Activated CD8-positive, alpha-beta T cell treated with anti-CD3 and anti-CD28 coated beads, Interleukin-2, amount 10 ng/mL, durations not matched to agents 7 days and 5 days (primary cell): ENCODE results near the gene PDGFC. TPM values are rescaled to one million over a fixed set of nuclear protein-coding genes. Genes with fewer than 3 reads are reported as not detected.

Experiments used
- ATAC-seq: fragments of 150-1000 bp; cut with Tn5 transposase; one replicate; pipeline ENCODE4 v1.10.0; 2021; ENCODE audit warnings: moderate library complexity
- CTCF ChIA-PET: fragments of 350-600 bp; sonication (Branson Sonifier 250); formaldehyde crosslinking; loops from one replicate; lab custom pipeline; 2021; ENCODE audit warnings: antibody characterized with exemption; lab: Charles Lee
- POLR2A ChIA-PET: fragments of 350-600 bp; sonication (Branson Sonifier 250); formaldehyde crosslinking; loops from one replicate; lab custom pipeline; 2021; ENCODE audit warnings: antibody characterized with exemption; lab: Charles Lee
- DNase-seq: peaks from one replicate; pipeline ENCODE4 v3.0.0-alpha.2; 2020
- H3K27ac Mint-ChIP-seq: one replicate; pipeline ENCODE4 v1.8.0; 2021; ENCODE audit warnings: mild to moderate bottlenecking, mixed read lengths
- H3K27me3 Mint-ChIP-seq: one replicate; pipeline ENCODE4 v1.8.0; 2021; ENCODE audit warnings: low read depth, mixed read lengths
- H3K36me3 Mint-ChIP-seq: one replicate; pipeline ENCODE4 v1.8.0; 2021; ENCODE audit warnings: low read depth, mixed read lengths
- H3K4me1 Mint-ChIP-seq: one replicate; pipeline ENCODE4 v1.8.0; 2021; ENCODE audit warnings: low read depth, mixed read lengths
- H3K4me3 Mint-ChIP-seq: one replicate; pipeline ENCODE4 v1.8.0; 2021; ENCODE audit warnings: mild to moderate bottlenecking, mixed read lengths
- H3K9me3 Mint-ChIP-seq: one replicate; pipeline ENCODE4 v1.8.0; 2022; ENCODE audit warnings: mixed read lengths; ENCODE audit not compliant: insufficient read depth
- total RNA-seq, 2 experiments: library from RNA; stranded (reverse); gene quantifications; one replicate each; pipeline ENCODE4 v1.2.3, GENCODE V29; 2021

The PDGFC gene
- total RNA-seq, 2 experiments from 2014 or later, result not detected

- Mint-ChIP-seq H3K4me3 (no peak overlapping the region), H3K36me3 (no peaks in the 10 kb centered on the region)
- CTCF ChIA-PET, result no interaction called here
Measured at GRCh38 chr4:156837625-156838345, 133.8 kb downstream of the PDGFC start.

GRCh38 chr4:156832886-156833285 lies 138.7 kb downstream of the PDGFC start:
- Mint-ChIP-seq H3K27ac (no peak overlapping the region), H3K36me3 (no peaks in the 10 kb centered on the region), H3K4me3 (no peak overlapping the region), H3K9me3 (no peaks in the 10 kb centered on the region), H3K4me1 (no peaks in the 10 kb centered on the region), H3K27me3 (no peaks in the 10 kb centered on the region)
- ChIA-PET POLR2A (no interaction called here), CTCF (no interaction called here)
- DNase-seq (no peak), ATAC-seq (no peak)

More at GRCh38 chr4:156837625-156838345, 133.8 kb downstream of the PDGFC start:
- peaks cover 5% of the 10 kb centered on the region for H3K9me3 Mint-ChIP-seq
- POLR2A ChIA-PET, result no interaction called here
- H3K27ac Mint-ChIP-seq, result no peak overlapping the region
- no peak for DNase-seq
- no peak for ATAC-seq
- H3K27me3 Mint-ChIP-seq, result no peaks in the 10 kb centered on the region
- H3K4me1 Mint-ChIP-seq, result no peaks in the 10 kb centered on the region

GRCh38 chr4:156830351-156830750 lies 141.2 kb downstream of the PDGFC start:
- no peak overlapping the region for H3K27ac Mint-ChIP-seq
- ATAC-seq, result no peak
- H3K4me3 Mint-ChIP-seq, result no peak overlapping the region
- no peaks in the 10 kb centered on the region for H3K4me1 Mint-ChIP-seq
- DNase-seq, result no peak
- H3K9me3 Mint-ChIP-seq, result no peaks in the 10 kb centered on the region
- no peaks in the 10 kb centered on the region for H3K36me3 Mint-ChIP-seq
- ChIA-PET CTCF (no interaction called here), POLR2A (no interaction called here)
- no peaks in the 10 kb centered on the region for H3K27me3 Mint-ChIP-seq

- Mint-ChIP-seq H3K9me3 (no peaks in the 10 kb centered on the region), H3K4me3 (no peak overlapping the region), H3K27ac (no peak overlapping the region), H3K36me3 (no peaks in the 10 kb centered on the region), H3K27me3 (no peaks in the 10 kb centered on the region), H3K4me1 (no peaks in the 10 kb centered on the region)
- ATAC-seq (no peak), DNase-seq (no peak)
- POLR2A ChIA-PET, result no interaction called here
- CTCF ChIA-PET, result no interaction called here
Measured at GRCh38 chr4:156829201-156829873, 142.3 kb downstream of the PDGFC start.

- no peaks in the 10 kb centered on the region for H3K36me3 Mint-ChIP-seq
- ATAC-seq, result no peak
- ChIA-PET POLR2A (no interaction called here), CTCF (no interaction called here)
- no peaks in the 10 kb centered on the region for H3K4me1 Mint-ChIP-seq
- no peak overlapping the region for H3K27ac Mint-ChIP-seq
- no peak for DNase-seq
- H3K27me3 Mint-ChIP-seq, result no peaks in the 10 kb centered on the region
- no peak overlapping the region for H3K4me3 Mint-ChIP-seq
- H3K9me3 Mint-ChIP-seq, result no peaks in the 10 kb centered on the region
Measured at GRCh38 chr4:156827519-156827918, 144.1 kb downstream of the PDGFC start.

- Mint-ChIP-seq H3K4me3 (no peak overlapping the region), H3K36me3 (no peaks in the 10 kb centered on the region), H3K27me3 (no peaks in the 10 kb centered on the region), H3K9me3 (no peaks in the 10 kb centered on the region), H3K27ac (no peak overlapping the region), H3K4me1 (no peaks in the 10 kb centered on the region)
- CTCF ChIA-PET, result no interaction called here
- POLR2A ChIA-PET, result no interaction called here
- no peak for DNase-seq
- ATAC-seq, result no peak
Measured at GRCh38 chr4:156825074-156825473, 146.5 kb downstream of the PDGFC start.

- Mint-ChIP-seq H3K9me3 (no peaks in the 10 kb centered on the region), H3K4me1 (no peaks in the 10 kb centered on the region), H3K36me3 (no peaks in the 10 kb centered on the region), H3K27me3 (no peaks in the 10 kb centered on the region), H3K27ac (no peak overlapping the region), H3K4me3 (no peak overlapping the region)
- CTCF ChIA-PET, result no interaction called here
- POLR2A ChIA-PET, result no interaction called here
- ATAC-seq (no peak), DNase-seq (no peak)
Measured at GRCh38 chr4:156824451-156825060, 147.0 kb downstream of the PDGFC start.

- ChIA-PET POLR2A (no interaction called here), CTCF (no interaction called here)
- Mint-ChIP-seq H3K36me3 (no peaks in the 10 kb centered on the region), H3K4me3 (no peak overlapping the region), H3K27me3 (no peaks in the 10 kb centered on the region), H3K4me1 (no peaks in the 10 kb centered on the region), H3K9me3 (no peaks in the 10 kb centered on the region), H3K27ac (no peak overlapping the region)
- ATAC-seq (no peak), DNase-seq (no peak)
Measured at GRCh38 chr4:156820931-156821330, 150.7 kb downstream of the PDGFC start.

- Mint-ChIP-seq H3K27me3 (no peaks in the 10 kb centered on the region), H3K4me1 (no peaks in the 10 kb centered on the region), H3K27ac (no peak overlapping the region), H3K4me3 (no peak overlapping the region), H3K36me3 (no peaks in the 10 kb centered on the region), H3K9me3 (no peaks in the 10 kb centered on the region)
- no peak for ATAC-seq
- CTCF ChIA-PET, result no interaction called here
- no peak for DNase-seq
- POLR2A ChIA-PET, result no interaction called here
Measured at GRCh38 chr4:156816360-156816755, 155.2 kb downstream of the PDGFC start.

- H3K36me3 Mint-ChIP-seq, result no peaks in the 10 kb centered on the region
- H3K4me3 Mint-ChIP-seq, result no peak overlapping the region
- no peak for ATAC-seq
- no peaks in the 10 kb centered on the region for H3K27me3 Mint-ChIP-seq
- no peak overlapping the region for H3K27ac Mint-ChIP-seq
- ChIA-PET POLR2A (no interaction called here), CTCF (no interaction called here)
- no peak for DNase-seq
- no peaks in the 10 kb centered on the region for H3K9me3 Mint-ChIP-seq
- no peaks in the 10 kb centered on the region for H3K4me1 Mint-ChIP-seq
Measured at GRCh38 chr4:156815717-156816359, 155.8 kb downstream of the PDGFC start.

- no peaks in the 10 kb centered on the region for H3K27me3 Mint-ChIP-seq
- no peaks in the 10 kb centered on the region for H3K9me3 Mint-ChIP-seq
- ChIA-PET POLR2A (no interaction called here), CTCF (no interaction called here)
- no peaks in the 10 kb centered on the region for H3K36me3 Mint-ChIP-seq
- no peaks in the 10 kb centered on the region for H3K4me1 Mint-ChIP-seq
- no peak for DNase-seq
- H3K27ac Mint-ChIP-seq, result no peak overlapping the region
- ATAC-seq, result no peak
- no peak overlapping the region for H3K4me3 Mint-ChIP-seq
Measured at GRCh38 chr4:156811963-156812362, 159.6 kb downstream of the PDGFC start.

- H3K27ac Mint-ChIP-seq, result no peak overlapping the region
- H3K27me3 Mint-ChIP-seq, result no peaks in the 10 kb centered on the region
- POLR2A ChIA-PET, result no interaction called here
- no peaks in the 10 kb centered on the region for H3K4me1 Mint-ChIP-seq
- DNase-seq, result no peak
- CTCF ChIA-PET, result no interaction called here
- ATAC-seq, result no peak
- H3K4me3 Mint-ChIP-seq, result no peak overlapping the region
- H3K36me3 Mint-ChIP-seq, result no peaks in the 10 kb centered on the region
- H3K9me3 Mint-ChIP-seq, result no peaks in the 10 kb centered on the region
Measured at GRCh38 chr4:156811286-156811685, 160.3 kb downstream of the PDGFC start.
